AG08395 (cell line): ENCODE measurements around the gene TYW1.
"Not testable (repeated sequence)": the region's sequence is repeated elsewhere in the genome, so short reads cannot be mapped to it uniquely, and the experiment has no call there.

Experiments used
- DNase-seq: peaks from one replicate; pipeline ENCODE4 v3.0.0; 2012; ENCODE audit warnings: mixed read lengths, low spot score

TYW1 gene

DNA sequence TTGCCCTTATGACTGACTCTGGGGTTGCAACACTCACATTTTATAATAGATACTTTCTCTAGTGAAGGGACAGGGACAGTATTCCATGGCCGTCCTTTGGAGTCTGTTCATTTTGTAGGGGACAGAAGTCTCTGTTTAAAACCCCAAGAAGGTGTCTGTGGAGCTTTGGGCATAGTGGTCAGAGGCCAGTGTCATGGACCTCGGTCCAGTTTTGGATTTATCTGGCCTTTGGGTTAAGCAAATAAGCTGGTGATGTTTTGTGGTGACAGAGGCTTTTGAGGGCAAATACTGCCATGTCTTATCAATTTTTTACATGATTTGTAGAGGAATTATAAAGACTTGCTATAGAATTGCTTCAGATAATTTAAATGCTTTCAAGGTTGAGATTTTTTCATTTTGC lies 50.2 kb downstream of the TYW1 start:
- not testable (repeated sequence) for DNase-seq

DNA sequence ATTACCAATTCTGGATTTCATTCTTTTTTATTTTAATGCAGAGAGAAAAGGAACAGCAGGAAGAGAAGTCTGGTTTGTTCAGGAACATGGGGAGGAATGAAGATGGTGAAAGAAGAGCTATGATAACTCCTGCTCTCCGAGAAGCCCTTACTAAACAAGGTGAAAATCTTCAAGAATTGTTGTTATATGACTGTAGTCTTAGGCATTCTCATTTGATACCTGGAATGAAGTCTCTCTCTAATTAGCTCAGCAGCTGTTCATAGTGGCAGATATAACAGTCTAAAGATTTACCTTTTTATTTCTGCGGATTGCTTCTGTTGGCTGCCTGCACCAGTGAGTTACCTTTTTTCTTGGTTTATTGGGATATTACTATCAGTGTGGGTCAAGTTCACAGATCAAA lies 53.3 kb downstream of the TYW1 start:
- not testable (repeated sequence) for DNase-seq

DNA sequence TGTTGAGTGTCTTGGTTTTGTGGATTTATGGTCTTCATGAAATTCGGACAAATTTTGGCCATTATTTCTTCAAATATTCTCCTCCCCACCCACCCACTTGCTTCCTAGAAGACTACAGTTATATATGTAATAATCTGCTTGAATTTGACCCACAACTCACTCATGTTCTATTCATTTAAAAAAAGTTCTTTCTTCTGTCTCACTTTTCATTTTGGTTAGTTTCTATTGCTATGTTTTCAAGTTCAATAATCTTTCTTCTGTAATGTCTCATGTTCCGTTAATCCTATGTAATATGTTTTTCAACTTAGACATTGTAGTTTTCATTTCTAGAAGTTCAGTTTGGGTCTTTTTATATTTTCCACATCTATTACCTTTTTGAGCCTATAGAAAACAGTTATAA lies 55.5 kb downstream of the TYW1 start:
- not testable (repeated sequence) for DNase-seq

DNA sequence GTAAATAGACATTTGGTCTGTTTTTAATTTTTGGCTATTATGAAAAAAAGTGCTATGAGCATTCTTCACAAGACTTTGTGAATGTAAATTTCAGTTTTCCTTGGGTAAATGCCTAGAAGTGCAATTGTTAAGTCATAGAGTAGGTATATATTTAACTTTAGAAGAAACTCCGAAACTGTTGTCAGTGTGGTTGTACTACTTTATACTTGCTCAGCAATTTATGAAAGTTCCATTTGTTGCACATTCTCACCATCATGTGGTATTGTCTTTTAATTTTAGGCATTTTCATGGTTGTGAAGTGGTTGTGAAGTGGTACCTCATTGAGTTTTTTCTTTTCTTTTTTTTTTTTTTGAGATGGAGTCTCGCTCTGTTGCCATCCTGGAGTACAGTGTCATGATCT lies 60.0 kb downstream of the TYW1 start:
- no peak for DNase-seq

DNA sequence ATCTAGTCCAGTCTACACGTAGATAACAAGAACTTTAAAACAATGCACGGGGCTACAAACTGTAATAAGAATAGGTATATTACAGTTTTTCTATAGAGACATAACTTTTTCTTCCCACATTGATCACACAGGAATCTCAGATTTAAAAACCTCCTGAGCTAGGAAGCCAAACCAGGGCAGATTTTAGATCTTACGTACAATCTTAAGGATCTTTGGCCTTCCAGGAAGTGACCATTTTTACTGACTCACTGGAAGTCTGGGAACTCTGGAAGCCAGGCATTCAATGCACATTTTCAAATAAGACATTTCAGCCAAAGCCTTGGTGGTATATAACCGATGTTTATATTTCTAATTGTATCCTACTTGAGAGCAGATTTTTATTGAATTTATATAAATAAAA lies 64.7 kb downstream of the TYW1 start:
- not testable (repeated sequence) for DNase-seq

DNA sequence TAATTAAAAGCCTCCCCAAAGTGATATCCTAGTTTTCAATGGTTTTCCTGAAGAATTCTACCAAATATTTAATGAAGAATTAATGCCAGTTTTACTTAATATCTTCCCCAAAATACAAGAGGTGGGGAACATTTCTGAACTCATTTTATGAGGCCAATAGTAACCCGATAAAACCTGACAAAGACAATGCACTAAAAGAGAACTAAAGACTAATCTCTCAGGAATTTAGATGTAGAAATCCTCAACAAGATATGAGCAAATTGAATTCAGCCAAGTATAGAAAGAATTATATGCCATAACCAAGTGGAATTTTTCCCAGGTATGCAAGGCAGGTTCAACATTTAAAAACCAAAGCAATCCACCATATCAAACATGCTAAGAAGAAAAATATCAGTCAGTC lies 66.2 kb downstream of the TYW1 start:
- peak; percentile 3 for DNase-seq

DNA sequence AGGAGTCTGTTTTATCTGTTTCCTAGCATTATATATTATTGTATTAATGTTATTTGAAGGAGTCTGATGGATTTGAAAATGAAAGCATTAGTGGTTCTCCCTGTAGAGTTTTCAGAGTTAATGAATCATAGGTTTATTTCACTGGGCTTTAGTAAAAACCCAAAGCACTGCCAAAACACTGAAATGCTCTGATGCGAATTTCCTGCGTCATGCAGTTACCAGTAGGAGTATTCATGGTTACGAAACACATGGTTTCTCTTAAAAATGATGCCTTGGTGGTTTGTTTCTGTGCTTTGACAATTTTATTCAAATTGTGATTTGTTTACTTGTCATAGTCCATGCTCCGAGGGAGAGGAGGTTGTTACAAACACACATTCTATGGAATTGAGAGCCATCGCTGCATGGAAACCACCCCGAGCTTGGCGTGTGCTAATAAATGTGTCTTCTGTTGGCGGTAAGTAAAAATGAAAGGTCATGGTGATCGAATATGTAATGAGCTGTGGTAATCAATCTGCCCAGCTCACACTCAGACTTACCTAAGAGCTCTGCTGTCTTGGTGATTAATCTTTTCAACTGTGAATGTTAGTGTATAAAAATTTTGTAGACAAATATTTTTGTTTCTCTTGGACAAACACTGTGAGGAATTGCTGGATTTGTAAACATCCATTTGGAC lies 70.5 kb downstream of the TYW1 start:
- DNase-seq, result peak; percentile 47

DNA sequence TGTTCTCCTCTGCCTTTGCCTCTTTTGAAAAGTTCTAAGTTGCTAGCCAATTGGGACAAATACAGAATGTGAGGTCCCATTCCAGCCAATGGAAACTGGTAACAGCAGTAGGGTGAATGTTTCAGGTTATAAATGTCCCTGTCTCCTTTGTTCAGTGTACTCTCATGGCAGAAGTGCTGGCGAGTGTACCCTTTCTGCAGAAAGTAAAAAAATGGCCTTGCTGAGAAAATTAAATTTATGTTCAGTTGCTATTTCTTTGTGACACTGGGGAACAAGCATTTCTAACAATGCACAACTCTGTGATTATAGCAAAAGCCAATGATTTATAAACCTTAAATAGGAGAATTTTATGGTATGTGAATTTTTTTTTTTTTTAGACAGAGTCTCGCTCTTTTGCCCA lies 79.5 kb downstream of the TYW1 start:
- DNase-seq, result not testable (repeated sequence)

DNA sequence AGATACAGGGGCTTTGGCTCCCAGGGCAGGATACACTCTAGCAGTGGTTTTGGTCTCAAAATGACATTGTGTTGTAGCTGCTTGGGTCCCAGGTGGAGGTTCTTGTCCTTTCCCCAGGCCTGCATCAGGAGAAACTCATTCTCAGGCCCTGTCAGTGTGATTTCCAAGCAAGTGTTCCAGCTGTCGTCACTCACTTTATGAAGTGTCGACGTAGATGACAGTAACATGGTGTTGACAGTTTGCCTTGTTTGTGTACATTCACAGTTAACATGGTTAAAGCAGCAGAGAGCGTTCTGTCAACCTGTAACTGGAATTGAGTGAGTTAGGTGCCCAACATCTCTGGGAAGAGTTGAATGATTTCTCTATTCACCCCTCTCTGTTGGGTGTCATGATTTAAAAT lies 86.2 kb downstream of the TYW1 start:
- not testable (repeated sequence) for DNase-seq

DNA sequence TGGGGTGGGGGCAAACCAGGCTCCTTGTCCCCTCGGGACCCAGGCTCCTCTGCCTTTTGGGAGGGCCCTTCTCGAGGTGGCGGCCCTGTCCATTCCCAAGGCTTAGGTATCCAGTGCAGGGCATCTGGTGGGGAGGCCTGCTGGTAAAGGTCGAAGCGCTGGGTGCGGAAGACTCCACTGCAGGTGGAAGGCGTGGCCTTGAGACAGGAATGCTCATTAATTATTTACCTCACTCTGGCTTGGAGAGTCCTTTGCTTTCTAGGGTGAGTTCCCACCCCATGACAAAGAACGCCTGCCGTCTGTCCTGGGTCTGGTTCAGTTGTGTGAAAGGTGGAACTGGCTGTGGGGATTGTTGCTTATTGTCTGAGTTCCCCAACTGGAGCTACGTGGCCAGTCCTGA lies 92.6 kb downstream of the TYW1 start:
- not testable (repeated sequence) for DNase-seq

DNA sequence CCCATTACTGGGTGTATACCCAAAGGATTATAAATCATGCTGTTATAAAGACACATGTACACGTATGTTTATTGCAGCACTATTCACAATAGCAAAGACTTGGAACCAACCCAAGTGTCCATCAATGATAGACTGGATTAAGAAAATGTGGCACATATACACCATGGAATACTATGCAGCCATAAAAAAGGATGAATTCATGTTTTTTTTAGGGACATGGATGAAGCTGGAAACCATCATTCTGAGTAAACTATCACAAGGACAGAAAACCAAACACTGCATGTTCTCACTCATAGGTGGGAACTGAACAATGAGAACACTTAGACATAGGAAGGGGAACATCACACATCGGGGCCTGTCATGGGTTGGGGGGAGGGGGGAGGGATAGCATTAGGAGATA lies 94.4 kb downstream of the TYW1 start:
- not testable (repeated sequence) for DNase-seq

DNA sequence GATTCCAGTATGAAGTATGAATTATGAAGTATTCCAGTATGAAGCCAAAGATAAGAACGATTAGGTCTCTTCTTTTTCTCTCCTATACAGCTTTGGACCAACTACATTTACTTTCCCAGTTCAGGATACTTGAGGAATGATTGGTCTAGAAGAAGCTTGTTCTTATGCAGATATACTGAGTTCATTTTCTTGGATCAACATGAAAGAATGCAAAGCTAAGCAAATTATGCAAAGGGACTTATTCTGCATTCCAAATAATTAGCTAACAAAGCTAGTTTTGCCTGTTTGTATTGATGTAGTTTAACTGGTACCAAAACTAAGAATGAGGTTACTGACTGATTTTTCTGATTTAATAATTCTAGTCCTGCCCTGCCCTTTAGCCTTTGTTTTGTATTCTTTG lies 101.4 kb downstream of the TYW1 start:
- not testable (repeated sequence) for DNase-seq

DNA sequence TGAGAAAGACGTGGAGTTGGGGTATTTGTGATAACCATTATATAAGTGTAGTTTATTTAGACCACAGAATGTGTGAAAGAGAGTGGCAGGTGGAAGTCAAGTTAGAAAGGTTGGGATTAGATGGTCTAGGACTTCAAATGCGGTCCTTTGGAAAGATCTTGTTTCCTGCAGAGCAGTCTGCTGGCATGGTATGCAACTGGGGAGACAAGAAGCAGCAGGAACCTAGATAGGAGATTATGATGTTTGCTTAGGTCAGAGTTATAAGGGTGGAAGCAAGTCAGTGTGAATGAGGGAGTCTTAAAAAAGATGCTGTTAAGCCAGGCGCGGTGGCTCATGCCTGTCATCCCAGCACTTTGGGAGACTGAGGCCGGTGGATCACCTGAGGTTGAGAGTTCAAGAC lies 102.8 kb downstream of the TYW1 start:
- DNase-seq, result not testable (repeated sequence)

DNA sequence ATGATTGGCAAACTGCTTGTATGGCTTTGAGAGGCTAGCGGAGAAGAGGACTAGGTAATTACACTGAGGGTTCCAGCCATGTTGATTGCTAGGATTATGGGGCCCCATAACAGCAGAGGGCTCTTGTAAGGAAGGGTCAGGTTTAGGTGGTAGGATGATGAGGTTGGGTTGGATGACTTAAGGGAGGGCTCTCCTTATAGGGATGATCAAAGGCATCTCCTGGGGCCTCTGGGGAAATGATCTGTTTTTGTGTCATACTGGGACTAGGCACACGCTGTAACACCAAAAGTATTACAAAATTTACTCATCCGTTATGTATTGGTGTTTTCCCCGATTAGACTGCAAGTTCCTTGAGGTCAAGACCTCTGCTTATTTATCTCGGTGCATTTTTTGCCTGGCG lies 103.4 kb downstream of the TYW1 start:
- DNase-seq, result not testable (repeated sequence)

DNA sequence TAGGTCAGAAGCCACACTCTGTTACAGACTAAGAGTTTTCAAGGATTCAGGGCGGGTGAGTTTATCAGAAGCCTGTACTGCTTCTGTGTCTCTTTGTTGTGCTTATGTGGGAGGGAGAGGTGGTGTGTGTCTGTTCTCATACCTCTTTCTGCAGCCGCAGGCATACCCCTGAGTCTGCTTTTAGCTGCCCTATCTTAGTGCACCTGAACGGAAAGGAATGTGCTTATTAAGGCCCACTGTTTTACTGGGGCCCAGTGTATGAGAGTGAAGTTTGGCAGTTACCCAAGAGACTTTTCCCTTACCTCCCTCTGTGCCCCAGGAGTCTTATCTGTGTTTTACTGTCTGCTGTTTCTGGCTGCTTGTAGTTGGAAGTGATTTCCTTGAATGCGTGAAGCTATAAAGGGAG lies 104.3 kb downstream of the TYW1 start:
- DNase-seq, result no peak

DNA sequence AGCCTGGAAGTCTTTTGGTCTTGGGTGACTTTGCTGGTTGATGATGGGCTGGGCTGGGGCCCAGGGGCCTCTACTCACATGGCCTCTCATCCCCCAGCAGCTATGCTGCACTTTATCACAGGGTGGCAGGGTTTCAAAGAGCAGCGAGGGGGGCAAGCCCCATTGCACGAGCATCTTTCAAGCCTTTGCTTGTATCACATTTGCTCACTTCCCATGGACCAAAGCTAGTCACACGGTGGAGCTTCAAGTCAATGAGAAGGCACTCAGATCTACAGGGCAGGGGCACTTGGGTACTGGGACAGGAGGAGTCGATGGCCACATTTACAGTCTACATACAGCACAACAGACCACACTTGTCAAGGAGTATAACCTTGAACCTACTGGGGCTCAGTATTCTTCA lies 108.3 kb downstream of the TYW1 start:
- not testable (repeated sequence) for DNase-seq

DNA sequence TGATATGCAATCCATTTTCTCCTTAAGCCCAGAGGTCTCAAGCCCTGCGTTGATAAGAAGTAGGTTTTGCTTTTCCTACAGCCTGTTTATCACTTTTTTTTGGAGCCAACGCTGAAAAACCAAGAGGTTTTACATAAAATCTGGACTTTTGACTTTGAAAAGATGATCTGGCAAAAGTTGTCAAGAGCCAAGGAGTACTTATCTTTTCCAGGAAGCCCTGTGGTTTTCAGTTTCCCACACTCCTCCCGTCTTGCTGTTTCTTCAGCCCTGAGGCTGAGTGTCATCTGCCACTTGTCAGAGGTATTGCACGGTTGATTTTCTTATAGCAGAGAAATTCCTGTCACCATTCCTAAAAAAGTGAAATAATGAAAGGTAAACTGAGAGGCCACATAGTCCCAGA lies 108.7 kb downstream of the TYW1 start:
- DNase-seq, result peak; percentile 1

DNA sequence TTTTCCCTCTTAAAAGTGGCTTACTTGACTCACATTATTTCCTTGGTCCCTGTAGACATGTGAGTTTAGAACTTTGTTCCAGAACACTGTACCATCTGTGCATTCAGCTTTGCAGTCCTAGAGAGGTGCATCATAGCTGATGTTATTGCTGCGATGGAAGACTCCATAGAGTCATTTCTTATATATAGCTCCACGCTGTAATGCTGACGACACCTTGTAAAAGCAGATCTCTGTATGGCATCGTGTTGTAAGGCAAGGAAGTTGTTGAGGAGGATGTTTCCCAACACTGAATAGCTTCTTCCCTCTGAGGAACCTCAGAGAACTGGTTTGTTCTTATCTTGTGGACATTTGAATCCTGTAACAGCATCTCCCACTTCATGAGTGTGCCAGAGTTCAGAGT lies 109.6 kb downstream of the TYW1 start:
- not testable (repeated sequence) for DNase-seq

DNA sequence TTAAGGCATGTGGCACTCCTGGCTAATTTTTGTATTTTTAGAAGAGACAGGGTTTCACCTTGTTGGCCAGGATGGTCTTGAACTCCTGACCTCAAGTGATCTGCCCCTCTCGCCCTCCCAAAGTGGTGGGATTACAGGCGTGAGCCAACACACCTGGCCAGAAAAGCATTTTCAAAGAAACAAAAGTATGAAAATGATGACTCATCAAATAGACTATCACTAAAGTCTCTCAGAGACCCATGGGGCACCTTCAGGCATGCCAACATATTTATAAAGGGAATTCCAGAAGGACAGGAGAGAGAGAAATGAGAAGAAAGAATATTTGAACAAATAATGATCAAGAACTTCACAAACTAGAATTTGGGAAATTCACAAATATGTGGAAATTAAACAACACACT lies 114.7 kb downstream of the TYW1 start:
- not testable (repeated sequence) for DNase-seq

DNA sequence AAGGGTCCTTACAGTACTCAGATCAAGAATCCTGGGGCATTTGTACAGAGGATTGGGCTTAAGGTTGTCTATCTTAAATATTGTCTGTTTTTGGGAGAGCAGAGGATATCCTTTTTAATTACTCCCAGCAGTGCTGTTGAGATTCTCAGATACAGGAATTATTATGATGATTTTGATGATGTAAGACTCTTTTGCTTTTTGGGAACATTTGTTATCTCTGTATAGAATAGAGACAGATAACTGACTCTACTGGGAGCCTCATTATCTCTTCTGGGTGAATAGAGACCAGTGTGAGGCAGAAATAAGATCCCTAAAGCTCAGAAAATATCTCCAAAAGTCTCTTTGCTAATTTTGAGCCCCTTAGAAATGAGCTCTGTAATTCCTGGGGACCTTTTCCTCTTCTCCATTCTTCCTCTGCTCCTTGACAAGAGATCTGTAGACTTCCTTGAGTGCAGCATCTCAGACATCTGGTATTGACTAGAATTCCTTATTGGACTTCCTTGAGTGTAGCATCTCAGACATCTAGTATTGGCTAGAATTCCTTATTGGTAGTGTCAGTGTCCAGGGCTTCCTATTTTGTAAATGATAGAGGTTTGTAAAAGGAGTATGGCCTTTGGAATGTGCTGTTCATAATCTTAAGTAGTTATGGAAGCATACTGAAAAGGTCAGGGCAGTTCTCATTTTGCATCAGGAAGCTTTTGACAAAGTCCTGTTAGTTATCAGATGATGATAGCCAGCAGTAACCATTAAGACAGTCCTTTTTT lies 118.0 kb downstream of the TYW1 start:
- peak; percentile 19 for DNase-seq

DNA sequence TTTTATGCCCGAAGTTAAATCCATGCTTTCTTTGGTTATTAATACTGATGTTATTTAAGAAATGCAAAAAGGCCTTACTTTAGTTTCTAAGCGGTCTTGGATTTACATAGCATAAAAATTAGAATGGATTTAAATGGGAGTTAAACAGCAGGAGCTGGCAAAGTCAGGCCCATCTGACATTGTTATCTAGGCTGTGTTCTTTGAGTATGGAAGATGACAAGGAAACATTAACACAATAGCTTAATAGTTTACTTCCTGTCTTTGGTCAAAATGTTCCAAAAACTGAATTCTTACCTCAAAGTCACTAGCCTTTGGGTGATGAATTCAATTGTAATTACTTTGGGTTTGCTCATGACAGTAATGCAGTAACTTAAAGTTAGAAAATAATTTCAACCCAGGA lies 123.9 kb downstream of the TYW1 start:
- not testable (repeated sequence) for DNase-seq

DNA sequence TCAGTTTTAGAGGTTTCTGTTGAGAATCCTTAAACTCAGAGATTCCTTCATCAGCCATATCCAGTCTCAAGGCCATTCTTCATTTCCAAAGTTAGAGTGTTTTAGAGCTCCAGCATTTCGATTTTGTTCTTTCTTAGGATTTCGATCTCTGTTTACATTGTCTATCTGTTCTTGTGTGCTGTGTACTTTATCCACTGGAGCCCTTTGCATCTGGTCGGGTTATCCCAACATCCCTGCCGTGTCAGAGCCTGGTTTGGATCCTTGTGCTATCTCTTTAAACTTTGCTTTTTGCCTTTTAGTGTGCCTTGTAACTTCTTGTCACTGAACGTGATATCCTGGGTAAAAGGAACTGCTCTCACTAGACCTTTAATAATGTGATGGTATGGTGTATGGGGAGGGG lies 131.6 kb downstream of the TYW1 start:
- not testable (repeated sequence) for DNase-seq

DNA sequence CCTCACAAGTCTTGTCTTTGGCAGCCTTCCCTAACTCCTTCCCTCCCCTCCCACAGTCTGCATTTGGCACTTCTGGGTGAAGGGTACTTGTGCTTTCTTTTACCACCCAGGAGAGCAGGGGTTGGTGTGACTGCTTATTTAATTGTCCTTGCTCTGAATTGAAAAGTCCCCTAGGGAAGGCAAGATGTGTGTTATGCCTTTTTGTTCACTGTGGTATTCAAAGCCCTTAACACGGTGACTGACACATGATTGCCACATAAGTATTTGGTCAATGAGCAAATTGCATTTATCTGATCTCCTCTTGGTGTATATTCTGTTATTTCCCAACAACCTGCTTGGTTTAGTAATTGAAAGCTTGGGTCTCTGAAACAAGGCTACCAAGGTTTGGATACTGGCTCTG lies 134.1 kb downstream of the TYW1 start:
- DNase-seq, result not testable (repeated sequence)

DNA sequence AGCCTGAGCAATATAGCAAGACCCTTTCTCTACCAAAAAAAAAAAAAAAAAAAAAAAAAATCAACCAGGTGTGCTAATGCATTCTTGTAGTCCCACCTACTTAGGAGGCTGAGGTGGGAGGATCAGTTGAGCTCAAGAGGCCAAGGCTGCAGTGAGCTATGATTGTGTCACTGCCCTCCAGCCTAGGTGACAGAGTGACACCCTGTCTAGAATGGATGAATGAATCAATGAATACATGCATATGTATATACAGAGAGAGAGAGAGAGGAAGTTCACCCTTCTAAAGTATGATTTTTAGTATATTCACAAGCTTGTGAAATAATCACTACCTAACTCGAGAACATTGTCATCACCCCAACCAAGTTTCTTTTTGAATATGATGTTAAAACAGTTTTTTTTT lies 138.3 kb downstream of the TYW1 start:
- DNase-seq, result not testable (repeated sequence)
